ENCODE results near the gene SH3TC2.

GRCh38 chr5:149072791-149073190, 9.9 kb upstream of the SH3TC2 start:
- TF ChIP-seq POLR2AphosphoS5 (IDR thresholded peaks at IDR 0.05; ENCODE audit: borderline replicate concordance, low read depth, low read length) (no peak), EZH2 (IDR thresholded peaks at IDR 0.05) (no peak), FOXP2 (optimal IDR thresholded peaks at IDR 0.05; ENCODE audit: control extremely low read depth, extremely low read length, insufficient read depth) (no peak)
